Activated naive CD4-positive, alpha-beta T cell treated with anti-CD3 and anti-CD28 coated beads, Interleukin-2, amount 10 ng/mL, durations not matched to agents 7 days and 5 days (primary cell): ENCODE data around the gene SLC44A5.

ENCODE experiments used
- CTCF ChIA-PET: fragments of 350-600 bp; sonication (Branson Sonifier 250); formaldehyde crosslinking; loops from one replicate; lab custom pipeline; 2021; ENCODE audit warnings: antibody characterized with exemption; lab: Charles Lee
- DNase-seq: peaks from one replicate; pipeline ENCODE4 v3.0.0-alpha.2; 2020
- H3K27ac Mint-ChIP-seq: one replicate; pipeline ENCODE4 v1.8.0; 2021; ENCODE audit warnings: mild to moderate bottlenecking, moderate library complexity, mixed read lengths
- H3K27me3 Mint-ChIP-seq: one replicate; pipeline ENCODE4 v1.8.0; 2021; ENCODE audit warnings: mild to moderate bottlenecking, mixed read lengths
- H3K36me3 Mint-ChIP-seq: one replicate; pipeline ENCODE4 v1.8.0; 2021; ENCODE audit warnings: mixed read lengths
- H3K4me1 Mint-ChIP-seq: one replicate; pipeline ENCODE4 v1.8.0; 2021; ENCODE audit warnings: mixed read lengths
- H3K4me3 Mint-ChIP-seq: one replicate; pipeline ENCODE4 v1.8.0; 2021; ENCODE audit warnings: mild to moderate bottlenecking, moderate library complexity, mixed read lengths
- H3K9me3 Mint-ChIP-seq: one replicate; pipeline ENCODE4 v1.8.0; 2021; ENCODE audit warnings: mixed read lengths

Gene SLC44A5

GRCh38 chr1:75575837-75576236, 35.1 kb downstream of the SLC44A5 start:
- CTCF ChIA-PET: no interaction called here
- no peak overlapping the region for H3K27ac Mint-ChIP-seq
- H3K4me1 Mint-ChIP-seq: no peaks in the 10 kb centered on the region
- H3K36me3 Mint-ChIP-seq: no peaks in the 10 kb centered on the region
- no peaks in the 10 kb centered on the region for H3K9me3 Mint-ChIP-seq
- no peak overlapping the region for H3K4me3 Mint-ChIP-seq
- no peaks in the 10 kb centered on the region for H3K27me3 Mint-ChIP-seq
- DNase-seq: no peak

- H3K4me3 Mint-ChIP-seq: no peak overlapping the region
- CTCF ChIA-PET: no interaction called here
Measured at GRCh38 chr1:75567191-75567590, 43.7 kb downstream of the SLC44A5 start.

GRCh38 chr1:75559800-75560199, 51.1 kb downstream of the SLC44A5 start:
- Mint-ChIP-seq H3K9me3 (no peaks in the 10 kb centered on the region), H3K4me1 (no peaks in the 10 kb centered on the region), H3K27me3 (no peaks in the 10 kb centered on the region), H3K36me3 (no peaks in the 10 kb centered on the region), H3K4me3 (no peak overlapping the region), H3K27ac (no peak overlapping the region)
- no peak for DNase-seq
- CTCF ChIA-PET: no interaction called here

More at GRCh38 chr1:75567191-75567590, 43.7 kb downstream of the SLC44A5 start:
- H3K27me3 Mint-ChIP-seq: no peaks in the 10 kb centered on the region
- DNase-seq: no peak
- H3K4me1 Mint-ChIP-seq: no peaks in the 10 kb centered on the region
- H3K27ac Mint-ChIP-seq: no peak overlapping the region
- H3K9me3 Mint-ChIP-seq: no peaks in the 10 kb centered on the region
- no peaks in the 10 kb centered on the region for H3K36me3 Mint-ChIP-seq

- Mint-ChIP-seq H3K9me3 (no peaks in the 10 kb centered on the region), H3K27ac (no peak overlapping the region), H3K27me3 (no peaks in the 10 kb centered on the region), H3K4me3 (no peak overlapping the region), H3K4me1 (no peaks in the 10 kb centered on the region), H3K36me3 (no peaks in the 10 kb centered on the region)
- CTCF ChIA-PET: no interaction called here
- no peak for DNase-seq
Measured at GRCh38 chr1:75559136-75559535, 51.8 kb downstream of the SLC44A5 start.

- H3K4me1 Mint-ChIP-seq: no peaks in the 10 kb centered on the region
- H3K9me3 Mint-ChIP-seq: no peaks in the 10 kb centered on the region
- H3K4me3 Mint-ChIP-seq: no peak overlapping the region
- no peaks in the 10 kb centered on the region for H3K36me3 Mint-ChIP-seq
- no peak for DNase-seq
- H3K27me3 Mint-ChIP-seq: no peaks in the 10 kb centered on the region
- CTCF ChIA-PET: no interaction called here
- no peak overlapping the region for H3K27ac Mint-ChIP-seq
Measured at GRCh38 chr1:75554870-75555269, 56.0 kb downstream of the SLC44A5 start.

- DNase-seq: no peak
- no peaks in the 10 kb centered on the region for H3K9me3 Mint-ChIP-seq
- no peaks in the 10 kb centered on the region for H3K36me3 Mint-ChIP-seq
- CTCF ChIA-PET: no interaction called here
- no peak overlapping the region for H3K27ac Mint-ChIP-seq
- H3K4me3 Mint-ChIP-seq: no peak overlapping the region
- H3K27me3 Mint-ChIP-seq: no peaks in the 10 kb centered on the region
- H3K4me1 Mint-ChIP-seq: no peaks in the 10 kb centered on the region
Measured at GRCh38 chr1:75554181-75554580, 56.7 kb downstream of the SLC44A5 start.

GRCh38 chr1:75550559-75550958, 60.4 kb downstream of the SLC44A5 start:
- CTCF ChIA-PET: no interaction called here
- DNase-seq: no peak
- Mint-ChIP-seq H3K27me3 (no peaks in the 10 kb centered on the region), H3K4me1 (no peaks in the 10 kb centered on the region), H3K9me3 (no peaks in the 10 kb centered on the region), H3K36me3 (no peaks in the 10 kb centered on the region), H3K4me3 (no peak overlapping the region), H3K27ac (no peak overlapping the region)

- H3K9me3 Mint-ChIP-seq: no peaks in the 10 kb centered on the region
- H3K27ac Mint-ChIP-seq: no peak overlapping the region
- no peaks in the 10 kb centered on the region for H3K4me1 Mint-ChIP-seq
- no peak for DNase-seq
- H3K4me3 Mint-ChIP-seq: no peak overlapping the region
- no peaks in the 10 kb centered on the region for H3K36me3 Mint-ChIP-seq
- CTCF ChIA-PET: no interaction called here
- no peaks in the 10 kb centered on the region for H3K27me3 Mint-ChIP-seq
Measured at GRCh38 chr1:75548721-75549480, 62.0 kb downstream of the SLC44A5 start.

GRCh38 chr1:75543705-75544104, 67.2 kb downstream of the SLC44A5 start:
- Mint-ChIP-seq H3K4me3 (no peak overlapping the region), H3K36me3 (no peaks in the 10 kb centered on the region)

GRCh38 chr1:75542818-75543570, 67.9 kb downstream of the SLC44A5 start:
- Mint-ChIP-seq H3K4me3 (no peak overlapping the region), H3K27ac (no peak overlapping the region), H3K36me3 (no peaks in the 10 kb centered on the region), H3K9me3 (no peaks in the 10 kb centered on the region), H3K4me1 (no peaks in the 10 kb centered on the region), H3K27me3 (no peaks in the 10 kb centered on the region)
- CTCF ChIA-PET: no interaction called here
- no peak for DNase-seq

More at GRCh38 chr1:75543705-75544104, 67.2 kb downstream of the SLC44A5 start:
- H3K9me3 Mint-ChIP-seq: no peaks in the 10 kb centered on the region
- no peaks in the 10 kb centered on the region for H3K27me3 Mint-ChIP-seq
- no peak overlapping the region for H3K27ac Mint-ChIP-seq
- no peak for DNase-seq
- H3K4me1 Mint-ChIP-seq: no peaks in the 10 kb centered on the region
- CTCF ChIA-PET: no interaction called here

GRCh38 chr1:75539230-75540116, 71.4 kb downstream of the SLC44A5 start:
- CTCF ChIA-PET: no interaction called here
- no peaks in the 10 kb centered on the region for H3K4me1 Mint-ChIP-seq

GRCh38 chr1:75533085-75533484, 77.8 kb downstream of the SLC44A5 start:
- Mint-ChIP-seq H3K4me3 (no peak overlapping the region), H3K4me1 (no peaks in the 10 kb centered on the region), H3K27me3 (no peaks in the 10 kb centered on the region), H3K9me3 (no peaks in the 10 kb centered on the region), H3K36me3 (no peaks in the 10 kb centered on the region), H3K27ac (no peak overlapping the region)
- CTCF ChIA-PET: no interaction called here
- DNase-seq: no peak

More at GRCh38 chr1:75539230-75540116, 71.4 kb downstream of the SLC44A5 start:
- no peaks in the 10 kb centered on the region for H3K36me3 Mint-ChIP-seq
- H3K4me3 Mint-ChIP-seq: no peak overlapping the region
- H3K27ac Mint-ChIP-seq: no peak overlapping the region
- H3K27me3 Mint-ChIP-seq: no peaks in the 10 kb centered on the region
- no peaks in the 10 kb centered on the region for H3K9me3 Mint-ChIP-seq
- no peak for DNase-seq

- Mint-ChIP-seq H3K36me3 (no peaks in the 10 kb centered on the region), H3K4me1 (no peaks in the 10 kb centered on the region), H3K9me3 (no peaks in the 10 kb centered on the region), H3K27me3 (no peaks in the 10 kb centered on the region), H3K27ac (no peak overlapping the region), H3K4me3 (no peak overlapping the region)
- DNase-seq: no peak
- CTCF ChIA-PET: no interaction called here
Measured at GRCh38 chr1:75531570-75531969, 79.3 kb downstream of the SLC44A5 start.

GRCh38 chr1:75529488-75529887, 81.4 kb downstream of the SLC44A5 start:
- DNase-seq: no peak
- Mint-ChIP-seq H3K9me3 (no peaks in the 10 kb centered on the region), H3K4me1 (no peaks in the 10 kb centered on the region), H3K4me3 (no peak overlapping the region), H3K27ac (no peak overlapping the region), H3K36me3 (no peaks in the 10 kb centered on the region), H3K27me3 (no peaks in the 10 kb centered on the region)
- CTCF ChIA-PET: no interaction called here
